ENCODE measurements around the gene NOP9.

NOP9 gene

DNA sequence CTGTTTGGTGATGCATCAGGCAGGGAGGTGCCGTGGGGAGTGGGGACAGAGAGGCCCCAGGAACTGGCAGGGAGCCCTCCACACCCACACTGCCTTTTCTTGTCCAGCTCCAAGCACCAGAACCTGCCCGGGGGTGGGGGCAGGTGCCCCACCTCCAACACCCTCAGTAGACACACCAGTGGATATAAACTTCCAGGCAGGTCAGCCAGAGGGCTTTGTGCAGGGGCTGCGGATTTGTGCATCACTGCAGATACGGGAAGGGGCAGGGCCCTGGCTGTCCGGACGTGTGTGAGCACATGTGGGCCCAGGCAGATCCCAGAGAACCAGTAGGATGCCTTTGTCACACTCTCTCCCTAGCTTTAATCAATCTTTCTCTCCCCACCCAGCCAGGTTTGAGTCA lies 35.4 kb upstream of the NOP9 start:
- DNase-seq, result no peak

DNA sequence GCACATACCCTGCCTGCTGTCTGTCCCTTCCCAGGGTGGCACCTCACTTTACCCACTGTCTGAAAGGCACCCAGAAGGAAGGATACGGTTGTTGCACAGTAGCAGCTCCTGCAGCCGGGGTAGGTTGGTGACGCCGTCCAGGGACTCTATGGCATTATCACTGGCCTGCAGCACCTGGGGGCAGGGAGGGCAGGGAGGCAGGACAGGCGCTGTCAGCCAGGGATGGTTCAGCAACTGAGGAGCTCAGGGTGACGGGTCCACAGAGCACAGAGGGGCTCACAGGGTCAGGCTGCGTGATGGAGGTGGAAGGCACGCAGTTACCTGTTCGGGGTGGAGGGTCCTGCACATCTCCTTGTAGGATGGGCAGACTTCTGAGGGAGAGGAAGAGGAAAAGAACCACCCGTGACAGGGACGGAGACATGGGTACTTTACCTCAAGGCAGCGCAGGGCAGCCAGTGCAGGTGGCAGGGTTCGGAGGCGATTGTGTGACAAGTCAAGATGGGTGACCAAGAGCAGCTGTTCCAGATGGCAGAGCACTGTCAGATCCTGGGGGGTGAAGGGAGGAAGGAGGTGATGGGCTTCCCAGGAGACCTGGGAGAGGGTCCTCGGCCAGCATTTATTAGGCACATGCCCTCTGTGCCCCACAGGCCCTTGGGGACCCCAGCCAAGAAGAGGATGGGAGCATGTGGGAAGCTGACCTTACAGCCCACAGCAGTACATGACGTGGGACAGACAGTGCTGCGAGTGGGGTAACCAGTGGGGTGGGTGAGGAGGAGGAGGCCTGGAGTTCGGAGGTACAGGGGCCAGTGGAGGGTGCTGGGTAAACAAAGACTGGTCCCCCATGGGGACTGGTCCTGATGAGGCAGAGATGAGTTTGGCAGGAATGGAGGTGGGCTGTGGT lies 33.1 kb upstream of the NOP9 start:
- DNase-seq, result no peak

DNA sequence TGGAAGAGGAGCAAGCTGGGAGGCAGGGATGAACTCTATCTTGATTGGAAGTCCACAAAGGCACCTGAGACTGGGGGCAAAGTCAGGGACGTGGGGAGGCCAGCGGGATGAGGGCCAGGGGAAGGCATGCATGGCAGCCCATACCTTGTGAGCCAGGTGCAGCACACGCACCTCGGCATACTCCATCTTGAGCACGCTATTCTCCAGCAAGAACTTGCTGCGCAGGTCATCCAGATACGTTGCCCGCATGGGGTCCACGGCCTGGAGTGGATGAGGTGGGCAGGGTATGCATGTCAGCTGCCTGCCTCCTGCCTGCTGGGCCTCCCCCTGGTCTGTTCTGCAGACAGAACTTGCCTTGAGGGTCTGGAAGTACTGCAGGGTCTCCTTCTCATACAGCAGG lies 32.1 kb upstream of the NOP9 start:
- DNase-seq, result no peak

DNA sequence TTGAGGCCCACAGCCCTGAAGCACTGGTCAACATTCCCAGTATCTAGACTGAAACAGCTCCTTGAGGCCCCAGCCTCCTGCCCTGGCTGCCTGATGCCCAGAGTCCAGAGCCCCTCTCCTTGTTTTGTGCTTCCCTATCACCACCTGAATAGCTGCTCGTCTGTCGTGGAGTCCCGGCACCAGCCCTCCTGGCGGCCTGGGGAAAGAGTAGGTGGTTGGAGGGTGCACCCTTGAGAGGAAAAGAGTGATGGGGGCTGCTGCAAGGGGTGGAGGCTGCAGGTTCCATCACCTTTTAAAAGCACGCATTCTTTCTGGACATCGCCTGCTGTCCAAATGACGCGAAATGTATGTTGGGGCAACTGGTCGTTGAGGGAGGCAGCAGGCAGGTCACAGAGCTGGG lies 31.4 kb upstream of the NOP9 start:
- DNase-seq, result no peak

DNA sequence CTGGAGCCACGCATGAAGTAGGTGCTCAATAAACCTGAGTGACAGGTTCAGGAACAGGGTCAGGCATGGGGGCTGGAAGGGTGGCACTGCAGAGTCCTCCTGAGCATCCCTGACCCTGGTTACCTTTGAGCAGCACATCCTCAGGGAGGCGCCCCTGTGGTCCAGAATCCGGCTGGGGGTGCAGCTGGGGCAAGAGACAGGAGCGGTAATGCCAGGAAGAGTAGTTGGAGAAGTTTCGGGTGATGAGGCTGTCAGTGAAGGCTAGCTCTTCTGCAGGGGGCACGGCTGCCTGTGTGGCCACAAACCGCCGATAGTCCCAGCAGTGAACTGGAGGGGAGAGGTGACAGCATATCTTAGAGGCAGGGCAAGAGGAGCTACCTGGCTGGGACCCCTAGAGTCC lies 30.3 kb upstream of the NOP9 start:
- DNase-seq, result no peak

DNA sequence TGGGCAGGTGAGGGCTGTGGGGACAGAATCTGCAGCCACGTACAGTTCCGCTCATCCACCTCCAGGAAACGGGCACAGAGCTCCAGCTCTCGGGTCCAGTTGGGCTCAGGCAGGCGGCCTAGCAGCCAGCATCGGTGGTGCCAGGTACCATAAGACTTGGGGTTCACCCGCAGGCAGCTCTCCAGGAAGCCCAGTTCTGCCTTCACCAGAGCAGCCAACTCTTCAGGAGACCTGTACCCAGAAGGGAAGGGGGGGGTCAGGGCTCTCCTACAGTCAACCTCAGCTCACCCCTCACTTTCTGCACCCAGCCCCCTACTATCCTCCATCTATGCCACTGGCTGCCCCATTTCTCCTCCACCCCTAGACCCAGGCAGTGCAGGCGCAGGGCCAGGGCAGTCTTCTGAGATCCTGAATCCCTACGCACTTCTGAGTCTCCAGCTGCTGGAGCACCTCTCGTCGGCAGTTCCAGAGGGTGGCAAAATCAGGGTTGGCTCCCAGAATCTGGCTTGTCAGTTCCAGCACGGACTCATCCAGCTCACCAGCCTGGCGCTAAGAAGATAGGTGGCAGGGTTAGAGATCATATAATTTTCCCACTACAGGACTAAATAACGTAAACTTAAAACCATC lies 29.6 kb upstream of the NOP9 start:
- no peak for DNase-seq

DNA sequence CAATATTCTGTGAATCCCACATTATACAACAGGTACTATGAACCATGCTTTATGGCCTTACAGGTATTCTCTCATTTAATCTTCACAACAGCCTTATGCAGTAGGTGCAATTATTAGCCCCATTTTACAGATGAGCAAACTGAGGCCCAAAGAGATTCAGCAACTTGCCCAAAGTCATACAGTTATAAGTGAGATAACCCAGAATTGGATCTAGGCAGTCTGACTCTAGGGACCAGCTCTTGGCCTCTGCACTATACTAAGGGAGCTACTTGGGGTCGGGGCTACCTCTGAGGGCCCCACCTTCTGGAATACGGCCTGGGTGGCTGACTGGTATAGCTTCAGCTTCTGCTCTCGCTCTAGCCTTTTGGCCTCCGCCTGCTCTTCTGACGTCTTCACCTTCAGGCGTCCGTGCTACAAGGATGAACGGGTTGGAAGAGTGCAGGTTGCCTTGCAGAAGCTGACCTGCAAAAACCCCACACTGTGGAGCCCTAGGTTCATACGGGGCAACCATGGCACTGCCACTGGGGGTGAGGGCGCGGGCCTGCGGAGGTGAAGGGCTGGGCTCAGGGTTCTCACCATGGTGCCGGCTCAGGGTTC lies 29.0 kb upstream of the NOP9 start:
- DNase-seq, result no peak

DNA sequence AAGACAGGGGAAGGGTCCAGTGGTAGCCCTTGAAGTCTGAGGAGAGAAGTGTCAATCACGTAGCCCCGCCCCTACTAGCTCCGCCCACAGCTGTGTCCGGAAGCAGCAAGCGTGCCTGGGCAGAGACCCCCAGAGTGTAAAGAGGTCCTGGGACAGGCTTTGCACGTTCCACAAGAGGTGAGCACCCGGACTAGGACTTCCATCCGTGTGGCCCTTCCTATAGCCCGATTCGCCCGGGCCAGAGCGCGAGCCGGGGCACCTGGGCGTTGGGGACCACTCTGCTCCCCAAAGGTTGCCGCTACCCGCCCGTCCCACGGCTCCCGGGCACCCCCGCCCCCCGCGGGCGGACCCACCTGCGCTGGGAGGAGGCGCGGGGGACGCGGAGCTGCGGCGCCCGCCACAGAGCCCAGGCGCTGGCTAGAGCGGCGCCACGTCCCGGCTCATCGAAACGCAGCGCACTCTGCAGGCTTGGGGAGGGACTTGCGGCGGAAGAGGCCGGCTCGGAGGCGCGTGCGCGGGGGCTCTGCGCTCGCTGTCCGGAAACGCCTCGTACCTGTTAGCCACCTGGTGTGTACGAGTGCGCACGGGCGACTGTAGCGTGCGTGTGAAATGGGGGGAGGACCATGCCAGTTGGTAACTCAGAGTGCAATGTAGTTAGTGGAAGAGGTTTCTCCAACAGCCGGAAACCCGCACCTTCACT lies 28.4 kb upstream of the NOP9 start, which contains the start of gene RABGGTA:
TSS of gene RABGGTA (minus strand) at position 464 of the 700 bp plus-strand sequence. CDS start 482 bp downstream, outside the sequence.
- peak; percentile 88 for DNase-seq

DNA sequence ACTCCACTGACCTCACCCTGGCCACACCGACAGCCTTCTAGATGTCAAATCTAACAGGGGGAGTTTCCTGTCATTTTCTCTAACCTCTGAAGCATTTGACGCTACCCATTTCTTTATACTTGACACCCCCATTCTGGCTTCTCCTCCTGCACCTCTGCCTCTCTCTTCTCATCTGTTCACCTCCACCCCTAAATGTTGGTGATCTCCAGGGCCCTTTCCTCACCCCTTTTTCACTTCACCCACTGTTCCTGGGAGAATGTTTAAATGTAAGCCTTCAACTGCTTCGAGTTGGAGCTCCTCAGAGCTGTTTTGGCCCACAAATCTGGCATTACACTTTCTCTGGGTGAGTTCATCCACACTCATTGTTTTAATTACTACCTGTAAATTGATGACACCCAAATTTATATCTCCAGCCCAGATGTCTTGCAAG lies 27.8 kb upstream of the NOP9 start:
- DNase-seq, result no peak

DNA sequence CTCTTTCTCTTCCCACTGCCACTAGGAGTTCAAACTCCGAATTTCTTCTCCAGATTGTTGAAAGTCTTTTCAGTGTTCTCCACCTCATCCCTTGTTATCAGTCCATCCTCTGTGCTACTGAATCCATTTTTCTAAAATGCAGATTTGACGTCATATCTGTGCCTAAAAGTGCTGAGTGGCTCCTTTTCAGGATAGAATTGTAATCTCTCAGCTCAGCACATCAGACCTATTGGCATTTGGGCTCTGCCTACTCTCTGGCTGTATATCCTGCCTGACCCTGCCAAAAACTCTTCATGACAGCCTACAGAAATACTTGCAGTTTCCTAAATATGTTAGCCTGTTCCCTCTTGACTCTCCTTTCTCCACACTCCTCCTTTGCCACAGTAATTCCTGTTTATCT lies 27.2 kb upstream of the NOP9 start:
- DNase-seq, result no peak

DNA sequence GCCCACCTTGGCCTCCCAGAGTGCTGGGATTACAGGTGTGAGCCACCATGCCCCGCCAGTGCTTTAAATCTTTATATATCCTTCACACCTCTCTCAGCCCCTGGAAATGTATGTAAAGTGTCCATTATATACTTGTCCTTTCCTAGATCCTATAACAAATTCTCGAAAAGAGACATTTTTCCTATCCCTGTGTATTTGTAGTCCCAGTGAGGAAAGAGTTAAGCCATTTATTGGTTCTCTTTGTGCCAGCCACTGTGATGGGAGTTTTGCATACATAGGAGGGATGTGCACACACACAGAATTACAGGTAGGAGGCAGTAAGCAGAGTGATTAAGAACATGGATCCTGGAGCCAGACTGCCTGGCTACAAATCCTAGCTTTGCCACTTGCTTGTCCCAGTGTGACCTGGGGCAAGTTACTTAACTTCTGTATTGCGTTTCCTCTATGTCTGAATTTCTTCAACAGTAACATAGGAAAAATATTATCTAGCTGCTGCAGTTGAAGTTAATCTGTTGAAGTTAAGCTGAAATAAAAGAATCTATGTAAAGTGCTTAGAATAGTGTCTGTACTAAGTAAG lies 26.1 kb upstream of the NOP9 start:
- DNase-seq, result no peak

DNA sequence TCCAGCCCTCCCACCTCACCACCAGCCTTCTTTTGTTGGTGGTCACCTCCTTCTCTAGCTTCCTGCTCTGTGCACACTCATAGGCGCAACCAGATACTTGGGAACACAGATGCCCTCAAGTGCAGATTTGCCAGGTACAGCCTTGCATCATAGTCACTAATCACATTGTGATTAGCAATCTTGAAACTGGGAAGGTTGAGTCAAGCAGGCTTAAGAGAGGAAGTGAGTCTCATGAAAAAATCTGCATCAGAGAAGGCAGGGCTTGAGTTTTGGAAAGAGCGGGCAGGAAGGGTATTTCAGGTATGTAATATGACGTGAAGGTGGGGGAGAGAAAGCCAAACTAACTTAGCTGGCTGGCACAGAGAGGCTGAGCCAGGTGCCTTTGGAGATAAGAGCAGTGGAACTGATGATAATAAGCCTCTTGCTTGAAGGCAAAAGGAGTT lies 25.5 kb upstream of the NOP9 start:
- DNase-seq, result no peak

DNA sequence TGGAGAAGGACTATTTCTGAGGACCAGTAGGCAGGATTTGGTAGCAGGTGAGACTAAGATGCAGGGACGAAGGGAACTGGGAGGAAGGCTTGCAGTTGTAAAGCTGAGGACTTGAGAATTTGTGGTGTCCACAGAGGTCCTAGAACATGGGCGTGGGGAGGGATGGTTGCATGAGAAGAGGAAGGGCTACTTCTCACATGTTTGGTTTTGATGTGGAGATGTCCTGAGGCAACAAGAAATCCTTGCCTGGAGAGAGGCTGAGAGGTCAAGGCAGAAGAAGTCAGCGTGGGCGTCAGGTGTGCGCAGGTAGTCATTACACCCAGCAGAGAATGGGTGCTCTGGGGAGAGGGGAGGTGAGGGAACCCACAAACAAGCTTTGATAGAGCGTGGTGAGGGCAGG lies 22.6 kb upstream of the NOP9 start:
- no peak for DNase-seq

DNA sequence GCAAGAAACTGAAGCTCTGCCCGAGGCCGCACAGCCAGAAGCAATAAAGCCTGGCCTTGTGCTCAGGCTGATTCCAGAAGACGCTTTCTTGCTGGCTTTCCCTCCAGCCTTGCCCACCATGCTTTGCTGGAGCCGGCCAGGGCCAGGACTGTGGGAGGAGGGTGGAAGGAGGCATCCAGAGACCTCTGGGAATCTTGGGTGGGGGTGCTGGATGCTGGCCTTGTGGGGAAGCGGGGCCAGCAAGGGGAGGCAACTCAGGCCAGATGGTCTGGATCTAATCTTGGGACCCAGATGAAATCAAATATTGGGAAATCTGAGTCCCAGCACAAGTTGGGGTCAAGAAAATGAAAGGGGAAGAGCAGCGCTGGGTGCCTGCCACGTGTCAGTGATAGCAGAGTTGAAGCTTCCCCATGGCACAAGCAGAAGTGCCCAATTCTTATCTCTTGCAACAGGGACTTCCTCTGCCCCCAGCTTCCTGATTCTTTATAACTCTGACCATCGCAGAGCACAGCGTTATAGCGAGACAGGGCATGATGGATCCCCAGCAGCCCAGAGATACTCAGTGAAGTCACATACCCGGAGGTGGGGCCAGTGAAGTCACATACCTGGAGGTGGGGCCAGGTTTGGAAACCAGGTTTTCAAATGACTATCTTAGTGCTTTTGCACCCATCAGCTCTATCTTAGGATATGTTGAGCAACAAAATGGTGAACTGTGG lies 21.9 kb upstream of the NOP9 start:
- DNase-seq, result no peak

DNA sequence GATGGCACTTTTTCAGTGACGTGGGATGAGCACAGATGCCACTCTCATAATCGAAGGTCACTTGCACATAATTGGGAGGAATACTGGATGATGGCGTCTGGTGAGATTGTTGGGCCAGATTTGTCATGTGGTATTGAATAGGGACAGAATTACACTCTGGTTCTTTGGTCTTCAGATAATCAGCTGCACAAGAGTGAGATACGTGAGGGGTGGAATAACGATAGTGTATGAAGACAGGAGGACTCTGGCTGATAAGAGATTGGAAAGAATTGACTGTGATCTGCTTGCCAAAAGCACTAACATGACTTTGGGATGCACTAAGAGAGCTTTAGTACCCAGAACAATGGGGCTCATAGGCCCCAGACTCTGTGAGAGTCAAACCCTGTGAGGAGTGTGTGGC lies 21.2 kb upstream of the NOP9 start:
- no peak for DNase-seq

DNA sequence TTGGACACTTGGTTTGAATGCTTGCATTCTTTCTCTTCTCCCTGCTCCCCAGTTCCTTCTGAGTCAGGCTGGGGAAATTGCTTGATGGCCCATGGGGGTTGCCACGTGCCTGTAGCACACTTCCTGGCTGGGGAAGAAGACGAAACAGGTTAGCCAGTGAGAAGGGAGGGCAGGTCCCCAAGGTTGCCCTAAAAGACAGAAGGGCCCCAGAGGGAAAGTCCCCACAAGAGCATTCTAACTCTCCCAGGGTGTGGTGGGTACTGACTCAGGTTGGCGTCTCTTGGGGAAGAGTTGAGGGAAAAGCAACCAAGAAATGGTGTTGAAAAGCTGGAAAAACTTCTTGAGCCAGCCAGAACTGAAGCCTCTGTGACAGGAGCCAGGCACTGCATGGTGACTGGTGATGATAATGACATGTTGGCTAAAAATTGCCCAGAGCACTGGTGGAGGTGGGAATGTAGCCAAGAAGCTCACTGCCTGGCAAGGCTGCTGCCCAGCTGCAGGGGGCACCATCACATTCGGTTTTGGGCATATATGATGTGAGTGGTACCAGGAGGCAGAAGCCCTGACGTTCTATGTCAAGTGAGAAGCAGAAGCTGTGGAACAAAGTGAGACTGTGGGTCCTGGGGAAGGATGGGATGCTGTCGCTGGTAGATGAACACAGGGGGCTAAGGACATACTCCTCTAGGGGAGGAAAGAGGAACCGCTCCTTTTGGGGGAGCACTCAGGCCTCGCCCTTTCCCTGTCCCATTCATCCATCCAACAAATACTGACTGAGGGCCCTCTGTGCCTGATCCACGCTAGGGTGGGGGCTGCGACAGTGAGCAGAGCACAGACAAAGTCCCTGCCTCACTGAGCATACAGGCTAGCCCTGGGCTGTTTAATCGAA lies 20.1 kb upstream of the NOP9 start:
- DNase-seq, result peak; percentile 15

DNA sequence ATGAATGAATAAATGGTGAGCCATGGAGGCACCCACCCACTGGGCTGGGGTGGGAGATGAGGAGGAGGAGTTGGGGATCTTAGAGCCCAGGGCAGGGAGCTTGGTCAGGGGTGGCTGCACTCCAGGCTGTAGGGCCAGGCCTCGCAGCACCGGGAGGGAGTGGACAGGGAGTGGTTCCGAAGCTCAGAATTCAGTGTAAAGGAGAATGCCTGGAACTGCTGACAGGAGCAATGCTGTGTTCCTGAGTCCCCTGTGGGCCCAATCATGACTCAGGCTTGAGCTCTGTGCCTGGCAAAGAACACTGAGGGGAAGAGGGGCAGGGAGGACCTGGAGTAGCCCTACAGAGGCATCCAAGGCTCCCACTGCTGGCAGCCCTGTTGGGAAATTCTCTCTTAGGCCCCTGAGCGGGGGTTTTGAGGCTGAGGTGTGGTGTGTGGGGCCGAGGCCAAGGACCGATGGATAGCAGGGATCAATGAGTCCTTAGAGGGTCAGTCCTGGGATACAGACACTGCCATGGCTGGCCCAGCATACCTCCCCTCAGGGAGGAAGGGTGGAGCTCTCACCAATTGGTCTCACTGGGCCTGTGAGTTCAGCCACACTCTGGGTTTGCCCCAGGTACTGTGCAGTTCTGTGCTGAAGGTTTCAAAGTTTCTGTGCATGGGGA lies 18.7 kb upstream of the NOP9 start:
- no peak for DNase-seq

DNA sequence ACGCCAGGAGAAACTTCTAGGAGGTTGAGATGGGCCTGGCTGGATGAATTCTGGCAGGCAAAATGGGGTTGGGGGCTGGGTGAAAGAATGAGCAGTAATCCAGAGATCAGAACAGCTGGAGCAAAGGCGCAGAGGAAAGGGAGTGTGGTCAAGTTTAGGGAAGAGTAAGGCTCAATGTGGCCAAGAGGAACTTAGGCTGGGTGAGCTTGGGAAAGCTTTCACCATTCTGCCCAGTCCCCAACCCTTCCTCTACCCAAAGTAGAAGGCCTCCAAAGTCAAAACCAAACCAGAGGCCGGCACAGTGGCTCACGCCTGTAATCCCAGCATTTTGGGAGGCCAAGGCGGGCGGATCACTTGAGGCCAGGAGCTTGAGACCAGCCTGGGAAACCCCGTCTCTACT lies 18.0 kb upstream of the NOP9 start:
- no peak for DNase-seq

DNA sequence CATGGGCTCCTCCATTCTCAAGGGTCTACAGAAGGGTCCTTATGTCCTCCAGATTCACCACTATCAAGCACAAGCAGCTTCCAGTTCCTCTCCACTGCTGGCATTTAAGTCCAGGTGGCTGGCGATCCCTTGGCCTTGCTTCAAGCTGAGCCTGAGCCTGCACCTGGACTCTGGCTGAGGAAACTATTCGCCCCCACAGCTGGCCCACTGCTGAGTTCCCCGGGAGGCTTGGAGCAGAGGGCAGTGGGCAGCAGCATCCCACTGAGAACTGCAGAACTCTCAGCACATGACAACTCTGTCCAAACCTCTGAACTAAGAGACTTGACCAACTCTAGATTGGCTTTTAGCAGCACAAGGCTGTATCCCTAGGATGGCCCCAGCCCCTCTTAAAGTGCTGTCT lies 16.9 kb upstream of the NOP9 start:
- no peak for DNase-seq

DNA sequence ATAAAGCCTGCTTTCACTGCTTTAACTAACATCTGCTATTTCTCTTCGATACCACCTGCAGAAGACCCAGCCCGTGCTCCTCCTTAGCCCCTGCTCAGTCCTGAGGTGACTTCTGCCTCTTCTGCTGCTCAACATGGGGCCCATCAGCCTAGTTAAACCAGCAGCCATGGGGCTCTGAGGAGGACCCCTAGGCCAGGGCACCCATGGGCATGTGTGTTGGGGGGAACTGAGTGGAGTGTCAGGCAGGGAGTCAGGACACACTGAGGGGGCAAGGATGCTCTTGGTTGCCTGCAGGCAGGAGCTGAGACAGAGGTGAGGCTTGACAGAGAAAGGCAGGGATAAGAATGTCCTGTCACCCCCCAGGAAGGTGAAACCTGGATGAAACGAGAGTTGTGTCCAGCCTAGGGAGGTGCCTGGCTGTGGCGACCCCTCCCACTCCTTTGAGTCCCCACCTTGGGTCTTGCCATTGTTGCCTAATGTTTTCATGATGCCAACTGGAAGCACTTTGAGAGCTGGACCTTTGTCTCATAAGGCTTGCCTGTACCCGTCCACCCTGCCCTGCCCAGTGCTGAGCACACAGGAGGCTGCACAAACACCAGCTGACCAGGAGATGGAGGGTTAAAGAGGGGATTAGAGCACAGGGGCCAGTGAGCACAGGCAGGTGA lies 15.7 kb upstream of the NOP9 start:
- DNase-seq, result no peak
